HG03342 (cell line): ENCODE measurements around the gene TAB3.
"Not testable (repeated sequence)": the region's sequence is repeated elsewhere in the genome, so short reads cannot be mapped to it uniquely, and the experiment has no call there.

ENCODE experiments used
- ATAC-seq: cut with Tn5 transposase; IDR thresholded peaks from one replicate; pipeline ENCODE4 v1.9.1; 2021; ENCODE audit warnings: mild to moderate bottlenecking, moderate library complexity; ENCODE audit not compliant: unreplicated experiment

TAB3 gene

GRCh38 chrX:30822068-30822681 lies 66.9 kb downstream of the TAB3 start:
- ATAC-seq = peak; percentile 81

DNA sequence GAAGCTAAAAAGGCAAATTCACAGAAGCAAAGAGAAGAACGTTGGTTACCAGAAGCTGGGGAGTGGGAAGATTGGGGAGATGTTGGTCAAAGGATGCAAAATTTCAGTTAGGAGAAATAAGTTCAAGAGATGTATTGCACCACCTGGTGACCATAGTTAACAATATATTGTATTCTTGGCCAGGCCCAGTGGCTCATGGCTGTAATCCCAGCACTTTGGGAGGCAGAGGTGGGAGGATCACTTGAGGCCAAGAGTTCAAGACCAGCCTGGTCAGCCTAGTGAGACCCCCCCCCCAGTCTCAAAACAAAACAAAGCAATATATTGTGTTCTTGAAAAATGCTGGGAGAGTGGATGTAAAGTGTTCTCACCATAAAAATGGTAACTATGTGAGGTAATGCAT lies 67.9 kb downstream of the TAB3 start:
- no peak for ATAC-seq

- ATAC-seq = no peak
Observed at GRCh38 chrX:30819080-30819479, 70.0 kb downstream of the TAB3 start.

DNA sequence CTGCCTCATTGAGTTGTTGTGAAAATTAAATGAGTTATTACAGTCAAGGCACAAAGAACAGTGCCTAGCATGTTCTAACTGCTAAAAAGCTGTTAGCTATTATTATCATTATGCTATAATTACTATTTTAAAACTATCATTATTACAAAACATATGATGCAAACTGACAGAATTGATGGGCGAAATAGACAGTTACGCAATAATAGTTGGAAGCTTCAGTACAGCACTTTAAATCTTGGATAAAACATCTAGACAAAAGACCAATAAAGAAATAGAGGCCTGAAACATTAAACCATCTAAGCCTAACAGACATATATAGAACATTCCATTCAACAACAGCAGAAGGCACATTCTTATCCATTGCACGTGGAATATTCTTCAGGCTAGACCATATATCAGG lies 73.0 kb downstream of the TAB3 start:
- no peak for ATAC-seq

DNA sequence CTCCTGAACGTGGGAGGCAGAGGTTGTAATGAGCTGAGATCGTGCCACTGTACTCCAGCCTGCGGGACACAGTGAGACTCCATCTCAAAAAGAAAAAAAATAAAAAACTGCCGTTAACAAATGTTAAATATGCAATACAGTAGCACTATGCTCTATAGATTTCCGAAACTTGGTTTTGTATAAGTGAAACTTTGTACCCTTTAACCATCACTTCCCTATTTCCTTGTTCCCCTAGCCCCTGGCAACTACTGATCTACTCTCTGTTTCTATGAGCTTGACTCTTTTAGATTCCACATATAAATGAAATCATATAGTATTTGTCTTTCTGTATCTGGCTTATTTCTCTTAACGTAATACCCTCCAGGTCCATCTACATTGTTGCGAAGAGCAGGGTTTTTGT lies 74.1 kb downstream of the TAB3 start:
- ATAC-seq = peak; percentile 35

DNA sequence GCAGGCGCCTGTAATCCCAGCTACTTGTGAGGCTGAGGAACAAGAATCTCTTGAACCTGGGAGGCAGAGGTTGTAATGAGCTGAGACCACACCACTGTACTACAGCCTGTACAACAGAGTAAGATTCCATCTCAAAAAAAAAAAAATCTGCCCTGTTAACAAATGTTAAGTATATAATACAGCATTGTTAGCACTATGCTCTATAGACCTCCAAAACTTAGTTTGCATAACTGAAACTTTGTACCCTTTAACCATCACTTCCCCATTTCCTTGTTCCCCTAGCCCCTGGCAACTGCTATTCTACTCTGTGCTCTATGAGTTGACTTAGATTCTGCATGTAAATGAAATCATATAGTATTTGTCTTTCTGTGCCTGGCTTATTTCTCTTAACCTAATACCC lies 76.7 kb downstream of the TAB3 start:
- peak; percentile 97 for ATAC-seq

DNA sequence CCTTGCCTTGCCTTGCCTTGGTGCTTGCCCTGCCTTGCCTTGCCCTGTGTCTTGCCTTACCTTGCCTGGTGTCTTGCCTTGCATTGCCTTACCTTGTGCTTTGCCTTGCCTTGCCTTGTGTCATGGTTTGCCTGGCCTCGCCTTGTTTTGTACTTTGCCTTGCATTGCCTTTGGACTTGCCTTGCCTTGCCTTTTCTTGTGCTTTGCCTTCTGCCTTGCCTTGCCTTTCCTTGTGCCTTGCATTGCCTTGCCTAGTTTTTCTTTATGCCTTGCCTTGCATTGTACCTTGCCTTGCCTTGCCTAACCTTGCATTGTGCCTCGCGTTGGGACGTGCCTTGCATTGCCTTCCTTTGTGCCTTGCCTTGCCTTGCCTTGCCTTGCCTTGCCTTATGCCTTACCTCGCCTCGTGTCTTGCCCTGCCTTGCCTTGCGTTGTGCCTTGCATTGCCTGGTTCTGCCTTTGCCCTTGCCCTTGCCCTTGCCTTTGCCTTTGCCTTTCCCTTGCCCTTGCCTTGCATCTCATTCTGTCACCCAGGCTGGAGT lies 82.8 kb downstream of the TAB3 start:
- ATAC-seq = no peak

DNA sequence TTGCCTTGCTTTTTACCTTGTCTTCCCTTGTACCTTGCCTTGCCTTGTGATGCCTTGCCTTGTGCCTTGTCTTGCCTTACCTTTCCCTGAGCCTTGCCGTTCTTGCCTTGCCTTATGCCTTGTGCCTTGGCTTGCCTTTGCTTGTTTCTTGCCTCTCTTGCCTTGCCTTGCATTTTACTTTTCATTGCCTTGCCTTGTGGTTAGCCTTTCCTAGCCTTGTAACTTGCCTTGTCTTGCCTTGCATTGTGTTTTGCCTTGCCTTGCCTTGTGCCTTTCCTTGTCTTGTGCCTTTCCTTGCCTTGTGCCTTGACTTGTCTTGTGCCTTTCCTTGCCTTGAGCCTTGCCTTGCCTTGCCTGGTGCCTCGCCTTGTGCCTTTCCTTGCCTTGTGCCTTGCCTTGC lies 84.6 kb downstream of the TAB3 start:
- no peak for ATAC-seq

DNA sequence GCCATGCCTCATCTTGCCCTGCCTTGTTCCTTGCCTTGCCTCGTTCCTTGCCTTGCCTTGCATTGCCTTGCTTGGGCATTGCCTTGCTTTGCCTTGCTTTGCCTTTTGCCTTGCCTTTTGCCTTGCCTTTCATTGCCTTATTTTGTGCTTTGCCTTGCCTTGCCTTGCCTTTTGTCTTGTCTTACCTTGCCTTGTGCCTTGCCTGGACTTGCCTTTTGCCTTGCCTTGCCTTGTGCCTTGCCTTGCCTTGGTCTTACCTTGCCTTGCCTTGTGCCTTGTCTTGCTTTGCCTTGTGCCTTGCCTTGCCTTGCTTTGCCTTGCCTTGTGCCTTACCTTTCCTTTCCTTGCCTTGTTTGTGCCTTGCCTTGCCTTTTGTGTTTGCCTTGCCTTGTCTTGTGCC lies 88.2 kb downstream of the TAB3 start:
- no peak for ATAC-seq

GRCh38 chrX:30799327-30799726 lies 89.7 kb downstream of the TAB3 start:
- no peak for ATAC-seq

DNA sequence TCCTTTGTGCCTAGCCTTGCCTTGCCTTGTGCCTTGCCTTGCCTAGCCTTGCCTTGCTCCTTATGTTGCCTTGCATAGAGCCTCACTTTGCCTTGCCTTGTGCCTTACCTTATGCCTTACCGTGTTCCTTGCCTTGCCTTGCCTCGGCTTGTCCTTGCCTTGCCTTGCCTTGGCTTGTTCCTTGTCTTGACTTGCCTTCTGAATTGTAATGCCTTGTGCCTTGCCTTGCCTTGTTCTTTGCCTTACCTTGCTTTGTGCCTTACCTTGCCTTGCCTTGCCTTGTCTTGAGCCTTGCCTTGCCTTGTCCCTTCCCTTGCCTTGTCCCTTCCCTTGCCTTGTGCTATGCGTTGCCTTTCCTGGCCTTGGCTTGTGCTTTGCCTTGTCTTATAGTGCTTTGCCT lies 90.2 kb downstream of the TAB3 start:
- ATAC-seq = no peak

DNA sequence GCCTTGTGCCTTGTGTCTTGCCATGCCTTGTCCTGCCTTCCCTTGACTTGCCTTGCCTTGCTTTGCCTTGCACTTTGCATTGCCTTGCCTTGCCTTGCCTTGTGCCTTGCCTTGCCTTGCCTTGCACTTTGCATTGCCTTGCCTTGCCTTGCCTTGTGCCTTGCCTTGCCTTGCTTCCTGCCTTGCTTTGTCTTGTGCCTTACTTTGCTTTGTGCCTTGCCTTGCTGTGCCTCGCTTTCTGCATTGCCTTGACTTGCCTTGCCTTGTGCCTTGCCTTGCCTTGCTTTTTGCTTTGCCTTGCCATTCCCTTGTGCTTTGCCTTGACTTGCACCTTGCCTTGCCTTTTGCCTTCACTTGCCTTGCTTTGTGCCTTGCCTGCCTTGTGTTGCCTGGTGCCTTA lies 91.8 kb downstream of the TAB3 start:
- not testable (repeated sequence) for ATAC-seq

DNA sequence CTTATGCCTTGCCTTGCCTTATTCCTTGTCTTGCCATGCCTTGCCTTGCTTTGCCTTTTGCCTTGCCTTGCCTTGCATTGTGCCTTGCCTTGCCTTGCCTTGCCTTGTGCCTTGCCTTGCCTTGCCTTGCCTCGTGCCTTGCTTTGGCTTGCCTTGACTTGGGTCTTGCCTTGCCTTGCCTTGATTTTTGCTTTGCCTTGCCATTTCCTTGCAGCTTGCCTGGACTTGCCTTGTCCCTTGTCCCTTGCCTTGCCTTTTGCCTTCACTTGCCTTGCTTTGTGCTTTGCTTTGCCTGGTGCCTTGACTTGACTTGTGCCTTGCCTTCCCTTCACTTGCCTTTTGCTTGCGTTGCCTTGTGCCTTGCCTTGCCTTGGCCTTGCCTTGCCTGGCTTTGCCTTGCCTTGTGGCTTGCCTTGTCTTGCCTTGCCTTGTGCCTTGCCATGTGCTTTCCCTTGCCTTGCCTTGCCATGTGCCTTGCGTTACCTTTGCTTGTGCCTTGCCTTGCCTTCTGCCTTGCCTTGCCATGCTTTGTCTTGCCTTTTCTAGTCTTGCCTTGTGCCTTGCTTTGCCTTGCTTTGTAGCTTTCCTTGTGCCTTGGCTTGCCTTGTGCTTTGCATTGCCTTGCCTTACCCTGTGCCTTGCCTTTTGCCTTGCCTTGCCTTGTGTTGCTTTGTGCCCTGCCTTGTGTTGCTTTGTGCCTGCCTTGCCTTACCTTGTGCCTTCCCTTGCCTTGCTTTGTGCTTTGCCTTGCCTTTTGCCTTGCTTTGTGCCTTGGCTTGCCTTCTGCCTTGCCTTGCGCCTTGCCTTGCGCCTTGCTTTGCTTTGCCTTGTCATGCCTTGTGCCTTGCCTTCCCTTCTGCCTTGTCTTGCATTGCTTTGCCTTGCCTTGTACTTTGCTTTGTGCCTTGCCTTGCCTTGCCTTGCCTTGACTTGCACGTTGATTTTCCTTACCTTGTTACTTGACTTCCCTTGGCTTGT lies 92.8 kb downstream of the TAB3 start:
- no peak for ATAC-seq

GRCh38 chrX:30794497-30794896 lies 94.6 kb downstream of the TAB3 start:
- no peak for ATAC-seq

- no peak for ATAC-seq
Observed at GRCh38 chrX:30793767-30794103, 95.3 kb downstream of the TAB3 start.

GRCh38 chrX:30793075-30793766 lies 95.8 kb downstream of the TAB3 start:
- ATAC-seq = no peak

DNA sequence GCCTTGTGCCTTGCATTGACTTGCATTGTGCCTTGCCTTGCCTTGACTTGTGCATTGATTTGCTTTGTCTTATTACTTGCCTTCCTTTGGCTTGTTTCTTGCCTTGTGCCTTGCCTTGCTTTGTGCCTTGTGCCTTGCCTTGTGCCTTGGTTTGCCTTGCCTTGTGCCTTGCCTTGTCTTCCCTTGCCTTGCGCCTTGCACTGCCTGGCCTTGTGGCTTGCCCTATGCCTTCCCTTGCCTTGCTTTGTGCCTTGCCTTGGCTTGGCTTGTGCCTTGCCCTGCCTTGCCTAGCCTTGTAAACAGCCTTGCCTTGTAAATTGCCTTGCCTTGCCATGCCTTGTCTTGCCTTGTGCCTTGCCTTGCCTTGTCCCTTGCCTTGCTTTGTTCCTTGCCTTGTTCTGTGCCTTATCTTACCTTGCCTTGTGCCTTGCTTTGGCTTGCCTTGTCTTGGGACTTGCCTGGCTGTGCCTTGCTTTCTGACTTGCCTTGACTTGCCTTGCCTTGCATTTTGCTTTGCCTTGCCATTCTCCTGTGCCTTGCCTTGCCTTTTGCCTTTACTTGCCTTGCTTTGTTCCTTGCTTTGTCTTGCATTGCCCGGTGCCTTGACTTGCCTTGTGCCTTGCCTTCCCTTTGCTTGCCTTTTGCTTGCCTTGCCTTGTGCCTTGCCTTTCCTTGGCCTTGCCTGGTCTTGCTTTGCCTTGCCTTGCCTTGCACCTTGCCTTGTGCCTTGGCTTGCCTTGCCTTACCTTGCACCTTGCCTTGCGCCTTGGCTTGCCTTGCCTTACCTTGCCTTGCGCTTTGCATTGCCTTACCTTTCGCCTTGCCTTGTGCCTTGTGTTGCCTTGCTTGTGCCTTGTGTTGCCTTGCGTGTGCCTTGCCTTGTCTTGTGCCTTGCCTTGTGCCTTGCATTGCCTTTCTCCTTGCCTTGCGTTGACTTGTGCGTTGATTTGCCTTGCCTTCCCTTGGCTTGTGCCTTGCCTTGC lies 97.5 kb downstream of the TAB3 start:
- ATAC-seq = no peak

DNA sequence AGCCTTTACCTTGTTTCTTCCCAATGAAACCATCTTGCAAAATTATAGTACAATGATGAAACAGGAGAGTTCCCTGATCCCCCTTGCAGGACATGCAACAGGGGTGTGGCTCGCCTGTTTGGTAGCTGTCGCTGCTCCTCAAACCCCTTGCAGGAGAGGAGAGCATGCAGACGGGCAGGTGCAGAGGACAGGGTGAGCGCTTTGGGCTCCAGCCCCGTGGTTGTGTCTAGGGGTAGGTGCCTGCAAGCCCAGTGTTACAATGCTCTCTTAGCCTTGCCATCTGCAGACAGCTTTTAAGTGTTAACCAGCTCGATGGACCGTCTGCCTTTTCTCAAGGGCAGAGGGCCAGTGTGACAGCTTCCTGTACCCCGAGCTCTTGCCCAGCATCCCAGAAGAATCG lies 102.0 kb downstream of the TAB3 start:
- no peak for ATAC-seq

GRCh38 chrX:30786374-30786773 lies 102.7 kb downstream of the TAB3 start:
- no peak for ATAC-seq

- ATAC-seq = no peak
Observed at GRCh38 chrX:30781711-30782444, 107.2 kb downstream of the TAB3 start.
